NK-92 (cell line): Measurements from ENCODE around the gene MAP7D3.
"Not testable (repeated sequence)": the region's sequence is repeated elsewhere in the genome, so short reads cannot be mapped to it uniquely, and the experiment has no call there.

Source experiments
- DNase-seq: peaks from one replicate; lab custom pipeline; 2025; ENCODE audit not compliant: unreplicated experiment; lab: John Stamatoyannopoulos, UW

The MAP7D3 gene

GRCh38 chrX:136183917-136184316, 67.3 kb downstream of the MAP7D3 start:
- no peak for DNase-seq

GRCh38 chrX:136183172-136183571, 68.0 kb downstream of the MAP7D3 start:
- no peak for DNase-seq

- DNase-seq = no peak
Observed at GRCh38 chrX:136182414-136182813, 68.8 kb downstream of the MAP7D3 start.

GRCh38 chrX:136179133-136179532, 72.1 kb downstream of the MAP7D3 start:
- no peak for DNase-seq

- no peak for DNase-seq
Observed at GRCh38 chrX:136176399-136176825, 74.8 kb downstream of the MAP7D3 start.

GRCh38 chrX:136171420-136171819, 79.8 kb downstream of the MAP7D3 start:
- DNase-seq = no peak

GRCh38 chrX:136170139-136170800, 80.9 kb downstream of the MAP7D3 start:
- no peak for DNase-seq

- no peak for DNase-seq
Observed at GRCh38 chrX:136168929-136169735, 82.1 kb downstream of the MAP7D3 start.

GRCh38 chrX:136167989-136168388, 83.2 kb downstream of the MAP7D3 start:
- not testable (repeated sequence) for DNase-seq

GRCh38 chrX:136166221-136166855, 84.9 kb downstream of the MAP7D3 start:
- DNase-seq = no peak

- DNase-seq = no peak
Observed at GRCh38 chrX:136165406-136165805, 85.8 kb downstream of the MAP7D3 start.

GRCh38 chrX:136163689-136164088, 87.5 kb downstream of the MAP7D3 start:
- no peak for DNase-seq
